Suprapubic skin (tissue), 3 donors: ENCODE data around the gene EIF4EBP2.

Experiments used
- CTCF ChIP-seq, 2 donors: fragments of 200-600 bp in 1 of 2; fragments of 450-650 bp in 1 of 2; sonication (generic) in 1 of 2; IDR thresholded peaks; one replicate each; pipeline ENCODE4 v1.5.1; 2016 to 2019; ENCODE audit warnings: antibody characterized with exemption in 2 of 2, mild to moderate bottlenecking in 1 of 2, moderate library complexity in 1 of 2
- POLR2AphosphoS5 ChIP-seq, 3 donors: sonication (generic); formaldehyde crosslinking; IDR thresholded peaks; one replicate each; pipeline ENCODE4 v1.6.1; 2017; ENCODE audit warnings: antibody characterized with exemption in 3 of 3

GRCh38 chr10:70472799-70473454 is 69.0 kb downstream of the EIF4EBP2 start:
- TF ChIP-seq POLR2AphosphoS5 (IDR thresholded peaks at IDR 0.05) (no peak), CTCF (IDR thresholded peaks at IDR 0.05) (no peak)
